H1 (cell line): Measurements from ENCODE around the gene MDH1B. TPM values are rescaled to one million over a fixed set of nuclear protein-coding genes. Genes with fewer than 3 reads are reported as not detected.

ENCODE experiments used
- CTCF ChIA-PET: fragments of 300-600 bp; sonication (Branson Sonifier 250); formaldehyde crosslinking; loops from one replicate; lab custom pipeline; 2021; ENCODE audit not compliant: partially characterized antibody; lab: Charles Lee
- POLR2A ChIA-PET: fragments of 300-600 bp; sonication (Branson Sonifier 250); formaldehyde crosslinking; loops from one replicate; lab custom pipeline; 2021; ENCODE audit warnings: inconsistent platforms; ENCODE audit not compliant: partially characterized antibody; lab: Charles Lee
- DNase-seq, 2 experiments: peaks; one replicate each; pipeline versions ENCODE4 v3.0.0 to v3.0.0-alpha.2; 2010 to 2022; ENCODE audit warnings: low spot score in 2 of 2, low read depth in 1 of 2, mixed read lengths in 1 of 2
- FAIRE-seq: peaks from 2 replicates; lab custom pipeline; 2011; peaks lifted over from hg19 to GRCh38; lab: Jason Lieb, UNC
- H2AFZ ChIP-seq: 2 replicates; pipeline ENCODE4 v1.8.1; 2012; ENCODE audit warnings: low read length, inconsistent platforms
- H2AK5ac ChIP-seq: 2 replicates; pipeline ENCODE4 v1.6.1; 2013; ENCODE audit warnings: low read depth, low read length
- H2BK120ac ChIP-seq: replicated peaks from 2 replicates; pipeline ENCODE3; 2013; ENCODE audit warnings: low read depth, low read length, inconsistent platforms
- H2BK12ac ChIP-seq: 2 replicates; pipeline ENCODE4 v1.6.1; 2013; ENCODE audit warnings: low read depth, low read length
- H2BK15ac ChIP-seq: 2 replicates; pipeline ENCODE4 v1.6.1; 2013; ENCODE audit warnings: low read length
- H2BK20ac ChIP-seq: 2 replicates; pipeline ENCODE4 v1.6.1; 2013; ENCODE audit warnings: low read length
- H2BK5ac ChIP-seq: 2 replicates; pipeline ENCODE4 v1.6.1; 2013; ENCODE audit warnings: low read depth, low read length
- H3K14ac ChIP-seq: 2 replicates; pipeline ENCODE4 v1.6.1; 2013; ENCODE audit warnings: inconsistent platforms; ENCODE audit not compliant: insufficient read length
- H3K18ac ChIP-seq: 2 replicates; pipeline ENCODE4 v1.6.1; 2013; ENCODE audit warnings: low read length; ENCODE audit errors: extremely low read depth
- H3K23ac ChIP-seq: 2 replicates; pipeline ENCODE4 v1.6.1; 2013; ENCODE audit warnings: inconsistent platforms; ENCODE audit not compliant: insufficient read length
- H3K23me2 ChIP-seq: 2 replicates; pipeline ENCODE4 v1.6.1; 2013; ENCODE audit warnings: low read depth, low read length
- H3K27ac ChIP-seq: 2 replicates; pipeline ENCODE4 v1.6.1; 2011; ENCODE audit warnings: low read depth, low read length, inconsistent platforms
- H3K27me3 ChIP-seq, 4 experiments: replicated peaks in 1 of 4; 1 replicate in 1 of 4; 2 replicates in 3 of 4; pipeline versions ENCODE4 v1.6.1 to v1.8.1; 2011 to 2013; ENCODE audit warnings: low read length in 3 of 4, mild to moderate bottlenecking in 3 of 4, inconsistent platforms in 2 of 4, mixed read lengths in 2 of 4, moderate library complexity in 1 of 4; ENCODE audit not compliant: control insufficient read depth in 3 of 4, insufficient read depth in 3 of 4; ENCODE audit errors: extremely low read depth in 1 of 4
- H3K36me3 ChIP-seq, 4 experiments: 2 replicates each; pipeline versions ENCODE4 v1.6.1 to v1.8.1; 2011 to 2013; ENCODE audit warnings: mild to moderate bottlenecking in 4 of 4, low read length in 3 of 4, moderate library complexity in 2 of 4, control low read depth in 1 of 4, inconsistent platforms in 1 of 4; ENCODE audit not compliant: insufficient read depth in 4 of 4, control insufficient read depth in 2 of 4
- H3K4ac ChIP-seq: replicated peaks from 2 replicates; pipeline ENCODE3; 2013; ENCODE audit warnings: low read length, low read depth, mixed read lengths, inconsistent platforms; ENCODE audit not compliant: insufficient read length
- H3K4me1 ChIP-seq, 4 experiments: replicated peaks in 1 of 4; 1 replicate in 1 of 4; 2 replicates in 3 of 4; pipeline versions ENCODE4 v1.6.1 to v1.8.1; 2011 to 2013; ENCODE audit warnings: low read length in 3 of 4, inconsistent platforms in 2 of 4, mixed read lengths in 1 of 4; ENCODE audit not compliant: insufficient read depth in 4 of 4, control insufficient read depth in 3 of 4
- H3K4me2 ChIP-seq, 2 experiments: 2 replicates each; pipeline versions ENCODE4 v1.6.1 to v1.8.1; 2011 to 2013; ENCODE audit warnings: low read depth in 2 of 2, low read length in 2 of 2, control low read depth in 1 of 2, inconsistent platforms in 1 of 2, mild to moderate bottlenecking in 1 of 2; ENCODE audit not compliant: insufficient read depth in 1 of 2
- H3K4me3 ChIP-seq, 4 experiments: fragments of 200-600, 300-600 bp in 1 of 4; sonication (generic), shearing (Covaris generic), sonication (Bioruptor Twin) in 1 of 4; 2 replicates each; pipeline versions ENCODE4 v1.5.1 to v1.8.1; 2011 to 2016; ENCODE audit warnings: low read length in 4 of 4, low read depth in 3 of 4, control low read depth in 2 of 4, inconsistent platforms in 2 of 4, mild to moderate bottlenecking in 2 of 4, mixed read lengths in 1 of 4, moderate library complexity in 1 of 4; ENCODE audit not compliant: insufficient read depth in 2 of 4; ENCODE audit errors: extremely low read depth in 1 of 4
- H3K56ac ChIP-seq: replicated peaks from 2 replicates; pipeline ENCODE3; 2013; ENCODE audit warnings: low read depth, mild to moderate bottlenecking, mixed read lengths, low read length, inconsistent platforms; ENCODE audit not compliant: insufficient read length
- H3K79me1 ChIP-seq: 2 replicates; pipeline ENCODE4 v1.6.1; 2013; ENCODE audit warnings: low read depth, low read length, control low read depth
- H3K79me2 ChIP-seq, 2 experiments: 2 replicates each; pipeline versions ENCODE4 v1.6.1 to v1.8.1; 2012 to 2013; ENCODE audit warnings: low read length in 2 of 2, mild to moderate bottlenecking in 2 of 2, inconsistent platforms in 1 of 2; ENCODE audit not compliant: insufficient read depth in 2 of 2, control insufficient read depth in 1 of 2
- H3K9ac ChIP-seq, 4 experiments: replicated peaks in 1 of 4; 1 replicate in 1 of 4; 2 replicates in 3 of 4; pipeline versions ENCODE4 v1.6.1 to v1.8.1; 2011 to 2013; ENCODE audit warnings: low read depth in 3 of 4, low read length in 3 of 4, control low read depth in 2 of 4, mild to moderate bottlenecking in 2 of 4, moderate library complexity in 2 of 4, inconsistent platforms in 1 of 4; ENCODE audit errors: extremely low read depth in 1 of 4
- H3K9me3 ChIP-seq, 2 experiments: 2 replicates each; pipeline versions ENCODE4 v1.6.1 to v1.8.1; 2012 to 2013; ENCODE audit warnings: mild to moderate bottlenecking in 2 of 2, moderate library complexity in 2 of 2, control low read depth in 1 of 2, inconsistent platforms in 1 of 2, low read depth in 1 of 2, low read length in 1 of 2, mixed read lengths in 1 of 2; ENCODE audit not compliant: insufficient read depth in 2 of 2
- H4K20me1 ChIP-seq, 2 experiments: replicated peaks in 1 of 2; 2 replicates each; pipeline versions ENCODE3 to v1.8.1; 2011 to 2013; ENCODE audit warnings: inconsistent platforms in 2 of 2, low read length in 2 of 2, mild to moderate bottlenecking in 1 of 2; ENCODE audit not compliant: insufficient read depth in 2 of 2, control insufficient read depth in 1 of 2
- H4K5ac ChIP-seq: 2 replicates; pipeline ENCODE4 v1.6.1; 2013; ENCODE audit warnings: low read length, low read depth, mixed read lengths, inconsistent platforms; ENCODE audit not compliant: insufficient read length
- H4K8ac ChIP-seq: 2 replicates; pipeline ENCODE4 v1.8.0; 2013; ENCODE audit warnings: mild to moderate bottlenecking, moderate library complexity, low read length, inconsistent platforms; ENCODE audit not compliant: insufficient read depth; ENCODE audit errors: extremely low read depth
- H4K91ac ChIP-seq: replicated peaks from 2 replicates; pipeline ENCODE3; 2013; ENCODE audit warnings: low read length, mixed read lengths, inconsistent platforms; ENCODE audit not compliant: insufficient read length
- CTCF ChIP-seq, 3 experiments: IDR thresholded peaks; 1 replicate in 2 of 3; 2 replicates in 1 of 3; pipeline versions ENCODE4 v1.5.1 to v1.6.1; 2011; ENCODE audit warnings: low read length in 3 of 3, mild to moderate bottlenecking in 3 of 3, inconsistent platforms in 2 of 3, low read depth in 1 of 3, moderate library complexity in 1 of 3; ENCODE audit not compliant: insufficient read depth in 1 of 3; ENCODE audit errors: control extremely low read depth in 1 of 3
- FOSL1 ChIP-seq: IDR thresholded peaks from 2 replicates; pipeline ENCODE4 v1.6.1; 2011; ENCODE audit warnings: mild to moderate bottlenecking, low read depth, low read length, moderate library complexity; ENCODE audit not compliant: insufficient read depth
- HDAC6 ChIP-seq: IDR thresholded peaks from one replicate; pipeline ENCODE4 v1.7.1; 2012; ENCODE audit warnings: low read depth, mild to moderate bottlenecking, inconsistent platforms, low read length, moderate library complexity
- JUN ChIP-seq: IDR thresholded peaks from 2 replicates; pipeline ENCODE4 v1.6.1; 2011; ENCODE audit warnings: low read depth, mild to moderate bottlenecking, improper control_type of control experiment, low read length
- SAP30 ChIP-seq: fragments of 300-600 bp; sonication (generic); IDR thresholded peaks from 2 replicates; pipeline ENCODE4 v1.7.1; 2012; ENCODE audit warnings: low read length, moderate library complexity, mild to moderate bottlenecking, inconsistent platforms; ENCODE audit not compliant: insufficient read depth, insufficient replicate concordance
- SIN3A ChIP-seq, 2 experiments: IDR thresholded peaks in 1 of 2; conservative IDR thresholded peaks in 1 of 2; 2 replicates each; pipeline ENCODE4 v1.6.1; 2011 to 2012; ENCODE audit warnings: low read length in 2 of 2, improper control_type of control experiment in 1 of 2, low read depth in 1 of 2, mild to moderate bottlenecking in 1 of 2
- SIX5 ChIP-seq: IDR thresholded peaks from 2 replicates; pipeline ENCODE4 v1.6.1; 2011; ENCODE audit warnings: mild to moderate bottlenecking, low read depth, low read length
- SP1 ChIP-seq: IDR thresholded peaks from 2 replicates; pipeline ENCODE4 v1.6.1; 2011; ENCODE audit warnings: low read depth, low read length
- TAF1 ChIP-seq: IDR thresholded peaks from 2 replicates; pipeline ENCODE4 v1.6.1; 2011; ENCODE audit warnings: mild to moderate bottlenecking, low read depth, low read length
- TEAD4 ChIP-seq: IDR thresholded peaks from 2 replicates; pipeline ENCODE4 v1.6.1; 2012; ENCODE audit warnings: low read depth, low read length, inconsistent platforms, mixed read lengths
- ZNF274 ChIP-seq: IDR thresholded peaks from 2 replicates; pipeline ENCODE4 v1.7.0; 2012; ENCODE audit warnings: low read length, borderline replicate concordance; ENCODE audit errors: extremely low read depth
- WGBS, 2 experiments: shearing (Covaris generic) in 1 of 2; methylation state at CpG; one replicate each; pipeline versions ENCODE4 v1.1.6 to v1.1.7; 2013 to 2015; ENCODE audit warnings: low lambda C conversion rate in 2 of 2, mixed read lengths in 2 of 2, inconsistent platforms in 1 of 2, low coverage in 1 of 2, missing lambda C conversion rate in 1 of 2; ENCODE audit not compliant: insufficient replicate concordance in 2 of 2, insufficient coverage in 1 of 2, insufficient read length in 1 of 2; ENCODE audit errors: extremely low coverage in 1 of 2, missing lambda C conversion rate in 1 of 2; 5-methylcytosine and 5-hydroxymethylcytosine counted together
- polyA plus RNA-seq, 7 experiments: library from polyadenylated mRNA; depleted of rRNA in 3 of 7; stranded (reverse) in 5 of 7; unstranded in 2 of 7; fragments of >200 nt in 5 of 7; fragments of 200-250 nt in 2 of 7; gene quantifications; 1 replicate in 5 of 7; 2 replicates in 1 of 7; 4 replicates in 1 of 7; pipeline versions ENCODE4 v1.2.1 to v1.2.3, GENCODE V29; 2011 to 2013; ENCODE audit warnings: missing spikeins in 2 of 7, mixed read lengths in 2 of 7
- total RNA-seq: library from RNA; stranded (reverse); fragmentation: NEBNext Ultra II Directional; extraction: Animal tissue kit (Norgen Biotek cat#: 25700); gene quantifications from 2 replicates; pipeline ENCODE4 v1.2.1, GENCODE V29; 2021

Gene MDH1B
- total and polyA plus RNA-seq, 2 of the 8 experiments (the other 6 are each of a cell fraction or from before 2014, with no cell fraction given): 1.5 to 2.1 TPM

- Histone ChIP-seq H3K27me3 (no peaks in the 10 kb centered on the region), H3K56ac (no peak overlapping the region), H4K20me1 (no peaks in the 10 kb centered on the region), H2AFZ (no peak overlapping the region), H3K79me2 (no peaks in the 10 kb centered on the region), H3K4me1 (no peaks in the 10 kb centered on the region), H3K23ac (no peak overlapping the region), H3K4me2 (no peak overlapping the region), H2BK12ac (no peak overlapping the region), H3K9ac (no peak overlapping the region), H4K5ac (no peak overlapping the region), H2BK5ac (no peak overlapping the region), H2BK15ac (no peak overlapping the region), H3K36me3 (no peaks in the 10 kb centered on the region), H4K8ac (no peak overlapping the region), H2BK20ac (no peak overlapping the region), H3K9me3 (no peaks in the 10 kb centered on the region), H3K18ac (no peak overlapping the region), H2BK120ac (no peak overlapping the region), H3K79me1 (no peaks in the 10 kb centered on the region), H2AK5ac (no peak overlapping the region), H3K27ac (no peak overlapping the region), H4K91ac (no peak overlapping the region), H3K4me3 (no peak overlapping the region), H3K23me2 (no peaks in the 10 kb centered on the region), H3K4ac (no peak overlapping the region), H3K14ac (no peak overlapping the region)
- WGBS, 2 experiments: 89% methylated on average over 5 of the region's 5 CpGs; no CpG with 5 or more reads in 1 of the 2 experiments
- ChIA-PET CTCF (interaction anchor here (0.6 to 1.5 kb wide), 2 partner anchors 44 to 45 kb away, joined by 4 to 8 read pairs; no protein-coding TSS in a partner anchor), POLR2A (interaction anchor here (0.9 kb wide), 1 partner anchor 28 kb away, joined by 4 read pairs; no protein-coding TSS in a partner anchor)
- DNase-seq (no peak), FAIRE-seq (no peak)
- no peak for TF ChIP-seq SIN3A (conservative IDR thresholded peaks at IDR 0.05 in 1 of 2, IDR thresholded peaks at IDR 0.05 in 1 of 2; ENCODE audit: low read depth in 1 of 2, low read length in 2 of 2)
- TF ChIP-seq SIX5: no peak
- TF ChIP-seq SAP30: no peak
- no peak for TF ChIP-seq JUN
- TF ChIP-seq HDAC6: no peak
- no peak for TF ChIP-seq ZNF274
- no peak for TF ChIP-seq TEAD4
- no peak for TF ChIP-seq TAF1
- no peak for TF ChIP-seq CTCF (IDR thresholded peaks at IDR 0.05; ENCODE audit: control extremely low read depth in 1 of 3, insufficient read depth in 1 of 3, low read depth in 1 of 3, low read length in 3 of 3)
- TF ChIP-seq SP1: no peak
- no peak for TF ChIP-seq FOSL1
Observed at GRCh38 chr2:206736935-206737334, 28.2 kb downstream of the MDH1B start.
